Brain pericyte (primary cell): ENCODE data around the gene PCNX3.
"Not testable (repeated sequence)": the region's sequence is repeated elsewhere in the genome, so short reads cannot be mapped to it uniquely, and the experiment has no call there.

Source experiments
- DNase-seq: peaks from one replicate; pipeline ENCODE4 v3.0.0-alpha.2; 2012; ENCODE audit warnings: low read depth, low spot score

The PCNX3 gene

GRCh38 chr11:65619281-65619928 lies 3.8 kb downstream of the PCNX3 start:
- no peak for DNase-seq

GRCh38 chr11:65620666-65621065 lies 5.1 kb downstream of the PCNX3 start:
- DNase-seq = no peak

DNA sequence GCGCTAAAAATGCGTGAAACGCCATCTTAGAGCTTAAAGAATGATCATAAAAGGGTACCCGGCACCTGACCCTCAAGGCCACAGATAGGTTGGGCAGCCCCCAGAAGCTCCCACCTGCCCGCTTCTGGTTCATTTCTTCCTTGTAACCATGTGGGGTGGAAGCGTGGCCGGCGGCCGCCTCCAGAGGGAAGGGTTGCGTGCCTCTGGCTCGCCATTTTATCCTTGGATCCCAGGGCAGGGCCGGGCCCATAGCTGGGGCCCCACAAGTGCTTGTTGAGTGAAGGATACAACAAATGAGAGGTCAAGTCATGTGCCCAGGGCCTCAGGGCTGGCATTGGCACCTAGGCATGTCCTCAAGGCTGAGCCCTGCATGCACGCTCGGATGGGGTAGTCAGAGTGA lies 5.9 kb downstream of the PCNX3 start:
- no peak for DNase-seq

DNA sequence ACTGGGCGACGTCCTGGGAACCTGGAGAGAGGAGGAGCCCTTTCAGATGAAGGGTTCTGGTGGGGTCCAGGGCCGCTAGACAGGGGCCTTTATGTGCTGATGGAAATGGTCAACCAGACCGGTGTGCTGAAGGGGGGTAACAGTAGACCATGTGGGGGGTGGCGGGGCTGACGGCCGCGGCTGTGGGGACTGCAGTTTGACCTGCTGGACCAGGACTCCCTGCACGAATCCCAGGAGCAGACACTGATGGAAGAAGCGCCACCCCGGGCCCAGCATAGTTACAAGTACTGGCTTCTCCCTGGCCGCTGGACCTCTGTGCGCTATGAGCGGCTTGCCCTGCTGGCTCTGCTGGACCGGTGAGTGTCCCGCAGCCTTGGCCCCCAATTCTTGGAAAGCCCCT lies 6.4 kb downstream of the PCNX3 start:
- DNase-seq = no peak

- DNase-seq = no peak
These were observed 7.6 kb downstream of the PCNX3 start for GRCh38 chr11:65623177-65623576.

GRCh38 chr11:65623852-65624616 lies 8.5 kb downstream of the PCNX3 start:
- no peak for DNase-seq

DNA sequence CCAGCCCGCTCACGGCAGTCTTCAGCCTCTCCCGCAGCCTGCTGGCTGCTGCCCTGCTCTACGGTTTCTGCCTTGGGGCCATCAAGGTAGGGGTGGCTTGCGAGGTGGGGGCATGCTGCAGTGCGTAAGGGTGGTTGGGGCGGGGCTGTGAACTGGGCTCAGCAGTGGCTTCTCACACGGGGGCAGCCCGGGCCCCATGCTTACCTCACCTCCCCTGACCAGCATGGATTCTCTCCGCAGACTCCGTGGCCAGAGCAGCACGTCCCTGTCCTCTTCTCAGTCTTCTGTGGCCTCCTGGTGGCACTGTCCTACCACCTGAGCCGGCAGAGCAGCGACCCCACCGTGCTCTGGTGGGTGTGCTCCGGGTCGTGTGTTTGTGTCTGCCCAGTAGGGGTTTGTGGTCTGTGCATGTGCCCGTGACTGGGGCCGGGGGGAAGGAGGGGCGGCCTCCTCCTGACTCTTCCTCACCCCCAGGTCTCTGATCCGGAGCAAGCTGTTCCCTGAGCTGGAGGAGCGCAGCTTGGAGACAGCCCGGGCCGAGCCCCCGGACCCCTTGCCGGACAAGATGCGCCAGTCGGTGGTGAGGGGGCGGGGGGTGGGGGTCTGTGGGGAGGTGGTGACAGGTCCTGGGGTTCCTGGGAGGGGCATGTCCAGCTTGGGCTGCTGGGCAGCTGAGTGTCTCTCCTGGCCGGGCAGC lies 9.5 kb downstream of the PCNX3 start:
- no peak for DNase-seq

GRCh38 chr11:65625628-65626342 lies 10.2 kb downstream of the PCNX3 start:
- DNase-seq = no peak

GRCh38 chr11:65627202-65627601 lies 11.6 kb downstream of the PCNX3 start:
- no peak for DNase-seq

GRCh38 chr11:65629579-65629978 lies 14.0 kb downstream of the PCNX3 start:
- DNase-seq = no peak

DNA sequence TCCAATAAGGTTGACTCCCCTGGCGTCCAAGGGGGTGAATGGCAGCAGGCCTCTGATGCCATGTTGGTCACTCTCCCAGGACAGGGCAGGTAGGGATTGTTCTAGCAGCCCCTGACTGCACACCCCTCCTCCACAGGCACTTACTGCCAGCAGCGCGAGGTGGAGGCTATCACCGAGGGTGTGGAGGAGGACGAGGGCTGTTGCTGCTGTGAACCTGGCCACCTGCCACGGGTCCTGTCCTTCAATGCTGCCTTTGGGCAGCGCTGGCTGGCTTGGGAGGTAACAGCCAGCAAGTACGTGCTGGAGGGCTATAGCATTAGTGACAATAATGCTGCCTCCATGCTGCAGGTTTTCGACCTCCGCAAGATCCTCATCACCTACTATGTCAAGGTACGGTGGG lies 14.6 kb downstream of the PCNX3 start:
- DNase-seq = no peak

DNA sequence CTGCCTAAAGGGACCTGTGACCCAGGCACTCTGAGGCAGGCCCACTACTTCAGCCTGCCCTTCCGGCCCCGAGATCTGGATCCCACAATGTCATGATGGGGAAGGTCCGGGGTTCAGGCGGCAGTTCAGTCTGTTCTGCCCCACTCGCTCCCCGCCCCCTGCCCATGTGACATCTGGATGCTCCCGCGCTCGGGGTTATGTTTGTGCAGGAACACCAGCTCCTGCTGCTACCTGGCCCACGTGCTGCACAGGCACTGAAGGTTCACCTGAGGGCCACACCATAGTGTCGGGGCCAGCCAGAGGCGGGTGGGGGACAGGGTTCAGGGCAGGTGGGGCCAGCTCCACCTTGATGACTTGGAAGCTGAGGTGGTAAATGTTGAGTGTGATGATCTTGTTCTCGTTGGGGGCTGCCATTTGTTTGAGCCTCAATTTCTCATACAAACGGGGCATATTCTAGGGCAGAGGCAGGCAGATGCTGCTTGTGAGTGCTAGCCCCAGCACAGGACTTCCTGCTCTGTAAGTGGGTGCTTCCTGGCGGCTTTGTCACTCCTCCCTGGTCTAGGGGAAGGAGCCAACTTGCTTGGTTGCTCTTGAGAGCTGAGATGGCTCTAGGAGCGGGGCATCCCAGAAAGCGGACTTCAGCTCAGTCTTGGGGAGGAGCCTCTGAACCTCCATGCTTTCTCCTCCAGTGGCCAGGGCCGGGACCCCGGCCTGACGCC lies 18.0 kb downstream of the PCNX3 start:
- no peak for DNase-seq

DNA sequence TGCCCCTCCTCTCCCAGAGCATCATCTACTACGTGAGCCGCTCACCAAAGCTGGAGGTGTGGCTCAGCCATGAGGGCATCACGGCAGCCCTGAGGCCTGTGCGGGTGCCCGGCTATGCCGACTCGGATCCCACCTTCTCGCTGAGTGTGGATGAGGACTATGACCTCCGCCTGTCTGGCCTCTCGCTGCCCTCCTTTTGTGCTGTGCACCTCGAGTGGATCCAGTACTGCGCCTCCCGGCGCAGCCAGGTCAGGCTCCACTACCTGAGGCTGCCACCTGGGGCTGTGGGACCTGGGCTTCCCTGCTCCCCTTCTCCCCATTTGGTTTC lies 18.5 kb downstream of the PCNX3 start:
- no peak for DNase-seq

DNA sequence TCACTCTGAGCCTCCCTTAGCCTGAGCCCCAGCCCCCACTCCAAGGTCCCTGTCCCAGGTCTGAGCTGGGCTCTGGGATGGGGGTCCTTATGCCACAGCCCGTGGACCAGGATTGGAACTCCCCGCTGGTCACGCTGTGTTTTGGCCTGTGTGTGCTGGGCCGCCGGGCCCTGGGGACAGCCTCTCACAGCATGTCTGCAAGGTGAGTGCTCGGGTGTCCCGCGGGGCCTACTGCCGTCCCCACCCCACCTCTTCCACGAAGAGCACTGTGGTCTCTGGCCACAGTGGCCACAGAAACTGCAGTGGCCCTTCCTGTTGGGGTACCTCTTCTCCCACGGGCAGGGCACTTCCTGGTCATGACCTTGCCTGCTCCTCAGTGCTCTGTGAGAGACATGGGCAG lies 18.9 kb downstream of the PCNX3 start:
- DNase-seq = no peak

DNA sequence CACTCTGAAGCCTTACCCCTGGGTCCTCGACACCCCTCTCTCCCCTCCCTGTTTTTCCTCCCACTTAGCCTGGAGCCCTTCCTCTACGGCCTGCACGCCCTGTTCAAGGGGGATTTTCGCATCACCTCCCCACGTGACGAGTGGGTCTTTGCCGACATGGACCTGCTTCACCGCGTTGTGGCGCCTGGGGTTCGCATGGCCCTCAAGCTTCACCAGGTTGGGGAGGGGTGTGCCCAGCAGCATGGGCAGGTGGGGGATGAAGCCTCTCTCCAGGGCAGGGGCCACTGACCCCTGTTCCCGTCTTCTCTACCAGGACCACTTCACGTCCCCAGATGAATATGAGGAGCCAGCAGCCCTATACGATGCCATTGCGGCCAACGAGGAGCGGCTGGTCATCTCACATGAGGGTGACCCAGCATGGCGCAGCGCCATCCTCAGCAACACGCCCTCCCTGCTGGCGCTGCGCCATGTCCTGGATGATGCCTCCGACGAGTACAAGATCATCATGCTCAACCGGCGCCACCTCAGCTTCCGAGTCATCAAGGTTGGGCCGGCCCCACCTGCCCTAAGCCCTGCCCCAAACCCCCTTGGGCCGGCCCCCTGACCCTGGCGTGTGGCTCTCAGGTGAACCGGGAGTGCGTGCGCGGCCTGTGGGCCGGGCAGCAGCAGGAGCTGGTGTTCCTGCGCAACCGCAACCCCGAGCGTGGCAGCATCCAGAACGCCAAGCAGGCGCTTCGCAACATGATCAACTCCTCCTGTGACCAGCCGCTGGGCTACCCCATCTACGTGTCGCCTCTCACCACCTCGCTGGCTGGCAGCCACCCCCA lies 19.5 kb downstream of the PCNX3 start:
- no peak for DNase-seq

GRCh38 chr11:65636108-65637031 lies 20.8 kb downstream of the PCNX3 start:
- DNase-seq = no peak

- DNase-seq = no peak
These were observed 21.5 kb downstream of the PCNX3 start for GRCh38 chr11:65637032-65637557.

- peak; percentile 81 for DNase-seq
These were observed 22.3 kb downstream of the PCNX3 start, which contains the start of gene SIPA1 for GRCh38 chr11:65637794-65638419. Gene SIPA1 (plus strand): TSS chr11:65638101. CDS start chr11:65640922, 2,821 bp downstream.

GRCh38 chr11:65639228-65639597 lies 23.6 kb downstream of the PCNX3 start:
- not testable (repeated sequence) for DNase-seq
